Islet precursor cell (in vitro differentiated cells): Measurements from ENCODE around the gene ARID3A.
"Not testable (repeated sequence)": the region's sequence is repeated elsewhere in the genome, so short reads cannot be mapped to it uniquely, and the experiment has no call there.

ENCODE experiments used
- DNase-seq: peaks from one replicate; pipeline ENCODE4 v3.0.0-alpha.2; 2018

The ARID3A gene

GRCh38 chr19:891421-892200 is 34.2 kb upstream of the ARID3A start:
- DNase-seq: not testable (repeated sequence)

DNA sequence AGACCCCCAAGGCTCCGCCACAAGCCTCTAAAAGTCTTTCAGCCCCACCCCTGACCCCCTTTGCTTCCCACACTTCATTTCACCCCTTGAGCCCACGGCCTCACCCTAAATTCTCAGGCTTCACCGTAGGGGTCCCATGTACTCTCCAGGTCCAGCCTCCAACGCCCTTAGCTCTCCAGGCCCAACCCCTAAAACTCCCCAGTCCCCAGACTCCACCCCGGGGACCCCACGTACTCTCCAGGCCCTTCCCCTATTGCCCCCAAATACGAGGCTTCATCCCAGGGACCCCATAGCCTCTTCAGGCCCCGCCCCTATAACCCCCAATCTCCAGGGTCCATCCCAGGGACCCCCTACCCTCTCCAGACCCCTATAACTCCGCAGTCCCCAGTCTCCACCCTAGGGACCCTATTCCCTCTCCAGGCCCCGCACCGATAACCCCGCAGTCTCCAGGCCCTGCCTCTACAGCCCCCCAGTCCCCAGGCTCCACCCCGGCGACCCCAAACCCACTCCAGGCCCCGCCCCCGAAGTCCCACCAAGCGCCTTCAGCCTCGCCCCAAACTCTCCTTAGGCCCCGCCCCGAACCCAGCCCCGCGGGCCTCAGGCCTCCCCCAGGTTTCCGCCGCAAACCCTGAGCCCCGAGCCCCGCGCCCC is 33.5 kb upstream of the ARID3A start:
- no peak for DNase-seq

DNA sequence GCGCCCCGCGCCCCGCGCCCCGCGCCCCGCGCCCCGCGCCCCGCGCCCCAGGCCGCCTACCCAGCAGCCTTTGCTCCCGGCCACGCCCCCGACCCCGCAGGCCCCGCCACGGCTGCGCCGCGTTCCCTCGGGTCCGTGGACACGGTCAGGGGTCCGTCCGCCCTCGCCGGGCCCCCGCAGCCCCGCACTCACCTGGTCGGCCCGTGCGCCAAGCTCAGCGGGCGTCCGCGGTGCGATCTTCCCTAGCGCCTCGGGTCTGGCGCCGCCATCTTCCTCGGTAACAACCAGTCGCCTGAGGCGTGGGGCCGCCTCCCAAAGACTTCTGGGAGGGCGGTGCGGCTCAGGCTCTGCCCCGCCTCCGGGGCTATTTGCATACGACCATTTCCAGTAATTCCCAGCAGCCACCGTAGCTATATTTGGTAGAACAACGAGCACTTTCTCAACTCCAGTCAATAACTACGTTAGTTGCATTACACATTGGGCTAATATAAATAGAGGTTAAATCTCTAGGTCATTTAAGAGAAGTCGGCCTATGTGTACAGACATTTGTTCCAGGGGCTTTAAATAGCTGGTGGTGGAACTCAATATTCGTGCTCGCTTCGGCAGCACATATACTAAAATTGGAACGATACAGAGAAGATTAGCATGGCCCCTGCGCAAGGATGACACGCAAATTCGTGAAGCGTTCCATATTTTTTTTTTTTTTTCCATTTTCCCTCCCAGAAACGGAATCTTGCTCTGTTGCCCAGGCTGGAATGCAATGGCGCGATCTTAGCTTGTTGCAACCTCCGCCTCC is 32.7 kb upstream of the ARID3A start, which contains the start of the genes MED16 and RNU6-9:
Gene MED16 (minus strand): TSS at position 294 of the 796 bp plus-strand sequence. CDS start 2,056 bp downstream, outside the sequence.
Gene RNU6-9 (plus strand): TSS at position 591 of the 796 bp plus-strand sequence.
- DNase-seq: peak; percentile 94

- DNase-seq: no peak
Observed at GRCh38 chr19:896434-896833, 29.4 kb upstream of the ARID3A start.

- DNase-seq: no peak
Observed at GRCh38 chr19:896999-897398, 28.8 kb upstream of the ARID3A start.

- peak; percentile 80 for DNase-seq
Observed at GRCh38 chr19:897442-898039, 28.3 kb upstream of the ARID3A start.

DNA sequence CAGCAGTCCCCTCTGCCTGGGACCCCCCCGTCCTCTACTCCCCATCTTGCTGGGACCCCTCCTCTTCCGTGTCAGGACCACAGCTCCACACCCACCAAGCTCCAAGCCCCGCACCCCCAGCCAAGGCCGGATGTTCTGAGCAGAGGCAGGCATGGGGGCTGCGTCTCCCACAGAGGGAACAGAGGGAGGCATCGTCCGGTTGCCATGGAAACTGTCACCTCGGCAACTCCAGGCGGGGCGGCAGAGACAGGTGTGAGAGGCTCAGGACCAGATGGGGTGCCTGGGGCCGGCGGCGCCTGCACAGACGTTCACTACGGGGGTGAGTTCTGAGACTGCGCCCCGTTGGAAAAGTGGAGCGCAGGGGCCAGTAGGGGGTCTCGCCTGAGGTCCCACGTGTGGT is 27.2 kb upstream of the ARID3A start:
- DNase-seq: no peak

GRCh38 chr19:899336-900042 is 26.3 kb upstream of the ARID3A start:
- no peak for DNase-seq

- DNase-seq: no peak
Observed at GRCh38 chr19:900043-900301, 25.9 kb upstream of the ARID3A start.

DNA sequence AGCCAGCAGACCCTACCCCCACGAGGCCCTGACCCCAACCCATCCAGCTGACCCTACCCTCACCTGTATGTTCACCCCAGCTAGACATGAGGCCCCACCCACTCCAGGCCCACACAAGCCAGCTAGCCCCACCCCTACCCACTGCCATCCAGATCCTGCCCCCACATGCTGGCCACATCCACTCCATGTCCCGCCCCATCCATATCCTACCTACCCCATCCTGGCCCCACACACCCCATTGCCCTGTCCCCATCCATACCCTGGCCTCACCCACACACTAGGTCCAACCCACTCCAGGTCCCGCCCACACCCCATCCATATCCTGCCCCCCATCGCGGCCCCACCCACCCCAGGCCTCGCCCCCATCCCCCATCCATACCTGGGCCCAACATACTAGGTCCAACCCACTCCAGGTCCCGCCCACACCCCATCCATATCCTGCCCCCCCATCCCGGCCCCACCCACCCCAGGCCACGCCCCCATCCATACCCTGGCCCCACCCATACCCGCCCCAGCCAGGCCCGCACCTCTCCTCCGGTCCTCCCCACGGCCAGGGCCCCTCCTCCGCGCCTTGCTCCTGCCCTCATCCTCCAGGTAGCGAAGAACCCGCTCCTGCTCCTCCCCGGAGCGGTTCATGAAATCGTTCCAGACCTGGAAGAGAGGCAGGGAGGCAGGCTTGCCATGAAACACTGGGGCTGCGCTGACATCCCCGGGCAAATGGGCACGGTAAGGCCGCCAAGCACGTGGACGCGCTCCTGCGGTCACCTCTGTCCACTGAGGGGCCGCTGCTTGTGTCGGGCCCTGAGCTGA is 25.3 kb upstream of the ARID3A start:
- no peak for DNase-seq

- no peak for DNase-seq
Observed at GRCh38 chr19:901216-902092, 24.4 kb upstream of the ARID3A start.

DNA sequence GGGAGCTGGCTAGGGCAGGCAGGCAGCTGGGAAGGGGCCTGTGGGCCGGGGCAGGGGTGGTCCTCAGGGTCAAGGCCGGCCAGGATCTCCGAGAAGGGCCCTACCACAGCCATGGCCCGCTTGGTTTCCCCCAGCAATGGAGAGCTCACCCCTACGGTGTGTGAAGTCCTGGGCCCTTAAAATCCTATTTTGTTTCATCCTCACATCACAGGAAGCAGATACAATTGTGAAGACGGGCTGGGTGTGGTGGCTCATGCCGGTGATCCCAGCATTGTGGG is 23.8 kb upstream of the ARID3A start:
- no peak for DNase-seq

DNA sequence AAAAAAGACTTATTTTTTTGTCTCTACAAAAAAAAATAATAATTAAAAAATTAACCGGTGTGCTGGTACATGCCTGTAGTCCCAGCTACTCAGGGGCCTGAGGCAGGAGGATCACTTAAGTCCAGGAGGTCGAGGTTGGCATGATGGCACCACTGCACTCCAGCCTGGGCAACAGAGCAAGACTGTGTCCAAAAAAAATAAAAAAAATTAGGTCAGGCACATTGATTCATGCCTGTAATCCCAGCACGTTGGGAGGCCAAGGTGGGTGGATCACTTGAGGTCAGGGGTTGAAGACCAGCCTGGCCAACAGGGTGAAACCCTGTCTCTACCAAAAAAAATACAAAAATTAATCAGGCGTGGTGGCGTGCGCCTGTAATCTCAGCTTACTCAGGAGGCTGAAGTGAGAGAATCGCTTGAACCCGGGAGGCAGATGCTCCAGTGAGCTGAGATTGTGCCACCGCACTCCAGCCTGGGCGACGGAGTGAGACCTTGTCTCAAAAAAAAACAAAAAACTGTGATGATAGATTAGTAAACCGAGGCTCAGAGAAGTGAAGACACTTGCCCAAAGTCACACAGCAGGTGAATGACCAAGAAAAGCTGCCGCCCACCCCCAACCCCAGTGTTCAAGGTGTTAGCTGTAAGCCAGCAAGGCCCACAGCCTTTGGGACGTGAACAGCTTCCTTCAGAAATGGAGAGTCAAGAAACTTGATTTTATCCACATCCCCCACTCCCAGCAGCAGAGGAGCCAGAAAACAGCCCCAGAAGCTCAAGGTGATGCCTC is 23.2 kb upstream of the ARID3A start:
- no peak for DNase-seq

DNA sequence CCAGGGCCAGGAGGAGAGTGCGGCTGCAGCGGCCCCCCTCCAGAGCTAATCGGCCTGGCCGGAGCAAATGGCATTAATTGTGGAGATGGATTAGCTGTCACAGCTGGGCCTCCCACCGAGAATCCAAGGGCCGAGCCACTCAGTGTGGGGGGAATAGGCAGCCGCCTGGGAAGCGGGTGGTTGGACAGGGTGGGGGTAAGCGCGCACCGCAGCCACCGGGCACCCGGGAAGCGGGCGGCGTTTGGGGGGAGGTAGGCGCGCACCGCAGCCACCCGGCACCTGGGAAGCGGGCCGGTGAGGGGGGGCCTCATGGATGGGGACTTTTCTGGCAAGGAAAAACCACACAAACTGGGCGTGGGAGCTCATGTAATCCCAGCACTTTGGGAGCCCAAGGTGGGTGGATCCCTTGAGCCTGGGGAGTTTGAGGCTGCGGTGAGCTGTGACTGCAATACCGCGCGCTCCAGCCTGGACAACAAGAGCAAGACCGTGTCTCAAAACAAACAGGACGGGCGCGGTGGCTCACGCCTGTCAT is 22.5 kb upstream of the ARID3A start:
- no peak for DNase-seq

DNA sequence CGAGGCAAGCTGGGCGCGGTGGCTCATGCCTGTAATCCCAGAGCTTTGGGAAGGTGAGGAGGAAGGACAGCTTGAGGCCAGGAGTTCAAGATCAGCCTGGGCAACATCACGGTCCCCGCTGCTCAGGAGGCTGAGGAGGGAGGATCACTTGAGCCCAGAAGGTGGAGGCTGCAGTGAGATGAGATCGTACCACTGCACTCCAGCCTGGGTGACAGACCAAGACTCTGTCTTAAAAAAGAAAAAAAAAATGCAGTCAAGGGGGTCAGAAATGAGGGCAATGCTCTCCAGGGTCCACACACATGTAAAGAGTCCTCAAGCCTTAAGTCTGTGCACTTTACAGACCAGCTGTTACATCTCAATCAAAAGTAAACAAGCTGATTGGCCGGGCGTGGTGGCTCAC is 21.3 kb upstream of the ARID3A start:
- no peak for DNase-seq

DNA sequence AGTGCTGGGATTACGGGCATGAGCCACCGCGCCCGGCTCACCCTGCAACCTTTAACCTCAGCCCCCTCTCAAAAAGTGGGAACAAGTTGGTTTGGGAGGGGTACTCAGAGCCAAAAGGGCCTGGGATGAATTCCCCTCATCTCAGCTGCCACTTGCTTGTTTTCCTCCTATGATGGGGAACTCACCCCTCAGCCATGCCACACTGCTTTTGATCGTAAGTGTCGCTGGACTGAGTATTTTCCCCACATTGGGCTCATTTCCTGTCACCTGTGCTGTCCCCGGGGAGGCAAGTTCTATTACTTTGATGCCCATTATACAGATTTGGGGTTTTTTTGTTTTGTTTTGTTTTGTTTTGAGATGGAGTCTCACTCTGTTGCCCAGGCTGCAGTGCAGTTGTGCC is 19.4 kb upstream of the ARID3A start:
- DNase-seq: no peak

DNA sequence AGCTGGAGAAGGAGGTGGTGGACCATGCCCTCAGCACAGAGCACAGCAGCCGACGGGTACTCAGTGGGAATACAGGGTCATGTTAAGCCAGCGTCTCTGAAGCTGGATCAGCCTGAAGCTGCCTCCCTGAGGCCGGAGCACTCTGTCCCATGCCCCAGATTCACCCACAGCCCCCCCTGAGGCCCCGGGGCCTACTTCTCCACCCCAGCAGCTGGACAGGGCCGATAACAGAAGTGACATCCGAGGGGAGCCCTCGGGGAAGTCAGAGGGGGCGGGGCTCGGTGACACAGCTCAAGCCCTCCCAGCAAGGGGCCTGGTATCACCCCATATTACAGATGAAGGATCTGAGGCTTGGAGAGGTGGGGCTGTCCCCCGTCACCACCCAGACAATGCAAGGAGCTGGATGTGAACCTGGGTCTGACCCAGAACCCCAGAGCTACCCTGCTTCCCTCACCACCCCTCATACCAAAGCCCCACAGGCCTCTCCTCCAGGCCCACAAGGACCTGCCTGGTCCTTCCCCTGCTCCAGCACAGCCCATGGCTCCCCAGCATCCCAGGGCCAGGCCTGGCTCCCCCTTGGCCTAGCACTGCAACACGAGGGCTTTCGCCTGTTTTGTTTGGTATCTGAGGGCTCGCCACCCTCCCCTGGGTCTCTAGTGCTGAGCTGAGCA is 18.5 kb upstream of the ARID3A start:
- DNase-seq: no peak

DNA sequence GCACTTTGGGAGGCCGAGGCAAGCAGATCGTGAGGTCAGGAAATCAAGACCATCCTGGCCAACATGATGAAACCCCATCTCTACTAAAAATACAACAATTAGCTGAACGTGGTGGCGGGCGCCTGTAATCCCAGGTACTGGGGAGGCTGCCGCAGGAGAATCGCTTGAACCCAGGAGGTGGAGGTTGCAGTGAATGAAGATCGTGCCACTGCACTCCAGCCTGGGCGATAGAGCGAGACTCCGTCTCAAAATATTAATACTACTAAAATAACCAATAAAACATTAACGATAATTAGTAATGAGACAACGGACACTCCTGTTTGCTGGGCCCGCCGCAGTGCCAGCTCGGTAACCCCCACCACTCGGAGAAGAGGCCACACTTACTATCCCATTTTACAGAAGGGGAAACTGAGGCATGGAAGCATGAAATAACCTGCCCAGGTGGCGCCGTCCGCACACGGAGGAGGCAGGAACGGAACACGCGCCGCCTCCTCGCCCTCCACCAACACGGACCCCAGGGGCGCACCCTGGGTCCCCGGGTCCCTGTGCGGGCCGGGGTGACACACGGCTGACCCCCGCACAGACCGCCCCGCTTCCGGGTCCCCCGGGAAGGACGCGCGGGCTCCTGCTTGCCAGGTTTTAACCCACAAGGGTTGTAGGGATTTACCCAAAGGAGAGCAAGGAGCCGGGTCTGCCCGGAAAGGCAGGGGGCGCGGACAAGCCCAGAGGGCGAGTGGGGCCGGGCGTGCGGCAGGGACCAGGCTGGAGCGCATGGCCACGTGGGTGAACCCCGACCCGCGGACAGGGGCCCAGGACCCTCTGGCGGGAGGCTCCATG is 14.4 kb upstream of the ARID3A start:
- DNase-seq: peak; percentile 45
